Osteocyte (in vitro differentiated cells): Measurements from ENCODE around the gene KDM4B. TPM values are rescaled to one million over a fixed set of nuclear protein-coding genes. Genes with fewer than 3 reads are reported as not detected.

Source experiments
- DNase-seq: peaks from one replicate; pipeline ENCODE4 v3.0.0; 2021; ENCODE audit warnings: mixed read lengths; ENCODE audit not compliant: unreplicated experiment; ENCODE audit errors: extremely low spot score
- H3K27ac Mint-ChIP-seq: one replicate; pipeline ENCODE4 v1.8.0; 2021; ENCODE audit warnings: mild to moderate bottlenecking, mixed read lengths; ENCODE audit not compliant: unreplicated experiment
- H3K27me3 Mint-ChIP-seq: one replicate; pipeline ENCODE4 v1.8.0; 2021; ENCODE audit warnings: mixed read lengths; ENCODE audit not compliant: unreplicated experiment
- H3K36me3 Mint-ChIP-seq: one replicate; pipeline ENCODE4 v1.8.0; 2021; ENCODE audit warnings: mixed read lengths; ENCODE audit not compliant: unreplicated experiment
- H3K4me1 Mint-ChIP-seq: one replicate; pipeline ENCODE4 v1.8.0; 2021; ENCODE audit warnings: mixed read lengths; ENCODE audit not compliant: unreplicated experiment
- H3K4me3 Mint-ChIP-seq: one replicate; pipeline ENCODE4 v1.8.0; 2021; ENCODE audit warnings: mild to moderate bottlenecking, moderate library complexity, mixed read lengths; ENCODE audit not compliant: unreplicated experiment
- H3K9me3 Mint-ChIP-seq: one replicate; pipeline ENCODE4 v1.8.0; 2021; ENCODE audit warnings: mixed read lengths; ENCODE audit not compliant: unreplicated experiment
- CTCF ChIP-seq: fragments of 200-600 bp; sonication (generic); IDR thresholded peaks from 2 replicates; pipeline ENCODE4 v1.5.0; 2021; ENCODE audit warnings: antibody characterized with exemption, mild to moderate bottlenecking, moderate library complexity
- total RNA-seq: library from RNA; stranded (reverse); gene quantifications from 2 replicates; pipeline ENCODE4 v1.2.1, GENCODE V29; 2021

Gene KDM4B
- total RNA-seq, 1 donor from 2014 or later: 49.0 TPM

DNA sequence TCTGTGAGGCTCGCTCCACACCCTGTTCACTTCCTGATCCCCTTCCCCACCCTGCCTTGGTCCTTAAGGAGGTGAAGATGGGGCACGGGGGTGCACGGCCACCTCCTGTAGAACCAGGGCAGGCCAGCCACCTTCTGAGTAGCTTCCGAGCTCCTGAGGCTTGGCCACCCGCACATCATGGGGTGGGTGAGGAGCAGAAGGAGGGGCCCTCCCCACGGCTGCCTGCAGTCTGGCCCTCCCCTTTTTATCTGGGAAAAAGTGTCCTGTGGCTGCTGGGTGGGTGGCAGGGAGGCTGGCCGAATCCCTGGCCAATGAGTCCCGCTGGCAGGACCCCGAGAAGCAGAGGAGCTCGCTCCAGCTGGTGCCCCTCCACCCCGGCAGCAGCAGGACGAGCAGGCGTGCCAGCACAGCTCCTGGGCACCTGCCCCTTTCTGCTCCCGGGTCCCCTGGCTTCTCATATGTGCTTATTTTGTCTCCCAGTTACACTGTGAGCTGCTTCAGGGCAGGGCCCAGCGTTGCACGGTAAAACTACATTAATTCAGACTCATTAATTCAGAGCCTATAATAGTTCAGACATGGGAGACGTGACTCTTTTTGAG is 135.0 kb downstream of the KDM4B start:
- DNase-seq: no peak
- Mint-ChIP-seq H3K4me1 (peaks cover 7% of the 10 kb centered on the region), H3K9me3 (peaks cover 8% of the 10 kb centered on the region), H3K27ac (no peak overlapping the region), H3K27me3 (no peaks in the 10 kb centered on the region), H3K36me3 (peaks cover 25% of the 10 kb centered on the region), H3K4me3 (no peak overlapping the region)
- no peak for TF ChIP-seq CTCF

DNA sequence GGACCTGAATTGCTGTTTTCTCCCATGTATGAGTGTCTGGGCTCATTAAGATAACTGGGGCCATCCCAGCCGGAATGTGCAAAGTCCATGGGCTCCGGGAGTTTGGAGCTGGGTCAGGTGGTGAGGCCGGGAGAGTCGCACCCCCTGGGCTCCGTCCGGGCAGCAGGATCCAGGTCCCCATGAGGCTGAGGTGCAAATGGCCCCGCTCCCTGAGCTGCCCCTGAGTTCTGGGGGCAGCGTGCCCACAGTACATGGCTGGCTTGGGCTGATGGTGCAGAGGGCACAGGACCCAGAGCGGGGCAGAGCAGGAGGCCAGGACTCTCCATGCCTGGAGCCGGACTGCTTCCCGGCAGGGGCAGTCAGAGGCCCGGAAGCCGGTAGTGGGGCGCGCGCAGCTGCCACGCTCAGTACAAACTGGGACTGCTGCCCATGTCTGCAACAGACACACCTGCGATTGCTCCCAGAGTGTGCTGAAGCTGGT is 136.0 kb downstream of the KDM4B start:
- H3K36me3 Mint-ChIP-seq: peaks cover 18% of the 10 kb centered on the region
- no peak for DNase-seq
- no peaks in the 10 kb centered on the region for H3K27me3 Mint-ChIP-seq
- TF ChIP-seq CTCF: no peak
- H3K27ac Mint-ChIP-seq: no peak overlapping the region
- H3K4me1 Mint-ChIP-seq: peaks cover 7% of the 10 kb centered on the region
- no peak overlapping the region for H3K4me3 Mint-ChIP-seq
- peaks cover 5% of the 10 kb centered on the region for H3K9me3 Mint-ChIP-seq

GRCh38 chr19:5106191-5106726 is 137.3 kb downstream of the KDM4B start:
- H3K27me3 Mint-ChIP-seq: no peaks in the 10 kb centered on the region
- no peaks in the 10 kb centered on the region for H3K9me3 Mint-ChIP-seq
- peaks cover 7% of the 10 kb centered on the region for H3K36me3 Mint-ChIP-seq
- no peak for TF ChIP-seq CTCF
- H3K27ac Mint-ChIP-seq: no peak overlapping the region
- peaks cover 8% of the 10 kb centered on the region for H3K4me1 Mint-ChIP-seq
- DNase-seq: no peak
- H3K4me3 Mint-ChIP-seq: no peak overlapping the region

GRCh38 chr19:5106971-5107370 is 138.1 kb downstream of the KDM4B start:
- H3K9me3 Mint-ChIP-seq: no peaks in the 10 kb centered on the region
- H3K36me3 Mint-ChIP-seq: peaks cover 12% of the 10 kb centered on the region
- no peak overlapping the region for H3K4me3 Mint-ChIP-seq
- no peak for DNase-seq
- no peaks in the 10 kb centered on the region for H3K27me3 Mint-ChIP-seq
- no peak overlapping the region for H3K27ac Mint-ChIP-seq
- H3K4me1 Mint-ChIP-seq: peaks cover 15% of the 10 kb centered on the region
- no peak for TF ChIP-seq CTCF

DNA sequence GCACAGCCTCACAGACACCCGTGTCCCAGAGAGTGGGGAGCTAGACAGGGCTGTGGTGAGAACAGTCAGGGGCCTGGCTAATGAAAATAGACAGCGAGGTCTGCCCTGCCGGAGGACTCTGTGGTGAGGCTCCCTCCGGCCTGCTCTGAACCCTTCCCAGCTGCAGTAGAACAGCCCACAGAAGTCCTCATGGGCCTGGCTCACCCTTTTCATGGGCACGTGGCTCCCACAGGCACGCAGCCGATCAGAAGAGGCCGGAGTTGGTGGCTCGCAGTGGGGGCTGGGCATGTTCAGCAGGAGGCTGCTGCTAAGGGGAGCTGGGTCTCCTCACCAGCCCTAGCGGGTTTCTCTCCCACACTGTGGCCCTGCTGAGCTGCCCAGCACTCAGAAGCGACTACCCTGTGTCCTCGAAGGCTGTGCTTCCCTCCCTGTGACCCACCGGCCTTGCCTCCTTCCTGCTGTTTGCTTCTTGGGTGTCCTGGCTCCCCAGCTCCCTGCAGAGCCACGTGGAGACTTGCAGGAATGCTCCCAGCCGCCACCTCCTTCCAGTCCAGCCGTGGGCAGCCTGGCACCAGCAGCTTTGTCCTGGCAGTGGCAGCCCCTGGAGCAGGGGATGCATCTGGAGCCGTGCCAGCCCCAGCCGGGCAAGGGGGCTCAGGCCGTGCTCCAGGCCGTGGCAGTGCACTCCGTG is 138.7 kb downstream of the KDM4B start:
- DNase-seq: no peak
- H3K4me1 Mint-ChIP-seq: peaks cover 21% of the 10 kb centered on the region
- H3K27ac Mint-ChIP-seq: no peak overlapping the region
- no peak overlapping the region for H3K4me3 Mint-ChIP-seq
- peaks cover 15% of the 10 kb centered on the region for H3K36me3 Mint-ChIP-seq
- no peak for TF ChIP-seq CTCF
- H3K27me3 Mint-ChIP-seq: no peaks in the 10 kb centered on the region
- no peaks in the 10 kb centered on the region for H3K9me3 Mint-ChIP-seq
